IMR-90 (cell line): ENCODE data around the gene ADD2. TPM values are rescaled to one million over a fixed set of nuclear protein-coding genes. Genes with fewer than 3 reads are reported as not detected.

Experiments used
- ATAC-seq: fragments of 200-7000 bp; cut with Tn5 transposase; 2 replicates; pipeline ENCODE4 v1.9.1; 2020; ENCODE audit warnings: low read depth, mild to moderate bottlenecking, moderate library complexity
- BruUV-seq: library from RNA; stranded (reverse); fragments of 400-500 nt; replicated peaks from 2 replicates; lab custom pipeline; 2021; lab: Mats Ljungman, UMichigan
- CTCF ChIA-PET: fragments of 300-600 bp; formaldehyde crosslinking; extraction: SDS; loops from one replicate; lab custom pipeline; 2021; ENCODE audit warnings: antibody characterized with exemption; lab: Yijun Ruan, JAX
- POLR2A ChIA-PET: fragments of 300-600 bp; sonication (Branson Sonifier 250); formaldehyde crosslinking; loops from one replicate; lab custom pipeline; 2022; ENCODE audit warnings: antibody characterized with exemption; ENCODE audit not compliant: unreplicated experiment; lab: Charles Lee
- DNase-seq: peaks from one replicate; pipeline ENCODE4 v3.0.0; 2013
- H2AFZ ChIP-seq: replicated peaks from 2 replicates; pipeline ENCODE3; 2013; ENCODE audit warnings: low read length, mild to moderate bottlenecking; ENCODE audit not compliant: poor library complexity
- H2AK5ac ChIP-seq: 2 replicates; pipeline ENCODE4 v1.6.1; 2013; ENCODE audit warnings: low read depth, low read length, inconsistent platforms
- H2AK9ac ChIP-seq: replicated peaks from 2 replicates; pipeline ENCODE3; 2013; ENCODE audit warnings: mild to moderate bottlenecking, low read depth, low read length, moderate library complexity; ENCODE audit not compliant: poor library complexity
- H2BK120ac ChIP-seq: 2 replicates; pipeline ENCODE4 v1.6.1; 2013; ENCODE audit warnings: low read depth, low read length, inconsistent platforms
- H2BK15ac ChIP-seq: 3 replicates; pipeline ENCODE4 v1.6.1; 2013; ENCODE audit warnings: low read depth, low read length, inconsistent platforms
- H2BK20ac ChIP-seq: 2 replicates; pipeline ENCODE4 v1.6.1; 2013; ENCODE audit warnings: low read depth, mild to moderate bottlenecking, inconsistent platforms, low read length, moderate library complexity
- H2BK5ac ChIP-seq: 2 replicates; pipeline ENCODE4 v1.6.1; 2013; ENCODE audit warnings: mild to moderate bottlenecking, low read depth, low read length, inconsistent platforms; ENCODE audit not compliant: poor library complexity, severe bottlenecking
- H3K14ac ChIP-seq: replicated peaks from 2 replicates; pipeline ENCODE4 v1.6.1; 2013; ENCODE audit warnings: low read depth, low read length, inconsistent platforms
- H3K18ac ChIP-seq: 2 replicates; pipeline ENCODE4 v1.6.1; 2013; ENCODE audit warnings: low read depth, low read length, control low read depth
- H3K23ac ChIP-seq: 2 replicates; pipeline ENCODE4 v1.6.1; 2013; ENCODE audit warnings: low read depth, low read length, inconsistent platforms
- H3K27ac ChIP-seq: 2 replicates; pipeline ENCODE4 v1.5.1; 2013; ENCODE audit warnings: mild to moderate bottlenecking, control low read depth, low read length; ENCODE audit not compliant: insufficient read depth
- H3K27me3 ChIP-seq: 2 replicates; pipeline ENCODE4 v1.6.1; 2013; ENCODE audit warnings: low read length; ENCODE audit not compliant: control insufficient read depth, insufficient read depth
- H3K36me3 ChIP-seq: 2 replicates; pipeline ENCODE4 v1.6.1; 2013; ENCODE audit warnings: low read length, mixed read lengths; ENCODE audit not compliant: control insufficient read depth, insufficient read depth
- H3K4ac ChIP-seq: 2 replicates; pipeline ENCODE4 v1.6.1; 2013; ENCODE audit warnings: low read depth, low read length, inconsistent platforms
- H3K4me1 ChIP-seq: 2 replicates; pipeline ENCODE4 v1.6.1; 2013; ENCODE audit warnings: low read length, mixed read lengths; ENCODE audit not compliant: control insufficient read depth, insufficient read depth
- H3K4me2 ChIP-seq: 2 replicates; pipeline ENCODE4 v1.6.1; 2013; ENCODE audit warnings: low read depth, mild to moderate bottlenecking, control low read depth, low read length, moderate library complexity
- H3K4me3 ChIP-seq: 2 replicates; pipeline ENCODE4 v1.5.1; 2013; ENCODE audit warnings: low read depth, mild to moderate bottlenecking, control low read depth, low read length, moderate library complexity; ENCODE audit not compliant: insufficient read depth
- H3K56ac ChIP-seq: 2 replicates; pipeline ENCODE4 v1.6.1; 2013; ENCODE audit warnings: low read length, inconsistent platforms; ENCODE audit not compliant: insufficient read depth; ENCODE audit errors: extremely low read depth
- H3K79me1 ChIP-seq, 2 experiments: 2 replicates each; pipeline ENCODE4 v1.6.1; 2013; ENCODE audit warnings: low read length in 2 of 2, inconsistent platforms in 1 of 2, low read depth in 1 of 2
- H3K9ac ChIP-seq: 2 replicates; pipeline ENCODE4 v1.6.1; 2013; ENCODE audit warnings: low read depth, low read length, control low read depth
- H3K9me1 ChIP-seq: 2 replicates; pipeline ENCODE4 v1.6.1; 2013; ENCODE audit warnings: low read length, inconsistent platforms; ENCODE audit not compliant: insufficient read depth
- H3K9me3 ChIP-seq: 2 replicates; pipeline ENCODE4 v1.6.1; 2013; ENCODE audit warnings: low read length; ENCODE audit not compliant: control insufficient read depth, insufficient read depth
- H4K20me1 ChIP-seq: 2 replicates; pipeline ENCODE4 v1.6.1; 2013; ENCODE audit warnings: low read length, inconsistent platforms; ENCODE audit not compliant: insufficient read depth
- H4K5ac ChIP-seq: 2 replicates; pipeline ENCODE4 v1.6.1; 2013; ENCODE audit warnings: mild to moderate bottlenecking, low read depth, low read length, control low read depth
- H4K8ac ChIP-seq, 2 experiments: 2 replicates each; pipeline ENCODE4 v1.6.1; 2013; ENCODE audit warnings: low read depth in 2 of 2, low read length in 2 of 2, control low read depth in 1 of 2, inconsistent platforms in 1 of 2
- H4K91ac ChIP-seq: 2 replicates; pipeline ENCODE4 v1.6.1; 2013; ENCODE audit warnings: low read depth, low read length, inconsistent platforms; ENCODE audit not compliant: insufficient read depth
- BHLHE40 ChIP-seq: fragments of 150-350 bp; IDR thresholded peaks from 2 replicates; pipeline ENCODE4 v1.6.1; 2016; ENCODE audit warnings: mild to moderate bottlenecking, low read depth, low read length
- CHD1 ChIP-seq: IDR thresholded peaks from 2 replicates; pipeline ENCODE4 v1.6.1; 2012; ENCODE audit warnings: low read depth, low read length, improper control_type of control experiment
- MAZ ChIP-seq: IDR thresholded peaks from 2 replicates; pipeline ENCODE4 v1.6.1; 2012; ENCODE audit warnings: low read depth, mild to moderate bottlenecking, low read length, improper control_type of control experiment, moderate library complexity, borderline replicate concordance
- MXI1 ChIP-seq: IDR thresholded peaks from 2 replicates; pipeline ENCODE4 v1.6.1; 2012; ENCODE audit warnings: low read depth, mild to moderate bottlenecking, low read length, moderate library complexity, borderline replicate concordance
- POLR2A ChIP-seq: IDR thresholded peaks from 2 replicates; pipeline ENCODE4 v1.6.1; 2012; ENCODE audit warnings: mild to moderate bottlenecking, low read depth, low read length
- WGBS, 2 experiments: methylation state at CpG; one replicate each; pipeline versions ENCODE4 v1.1.5 to v1.1.7; 2013; ENCODE audit warnings: missing lambda C conversion rate in 2 of 2; ENCODE audit not compliant: insufficient read length in 1 of 2; ENCODE audit errors: extremely low coverage in 2 of 2; 5-methylcytosine and 5-hydroxymethylcytosine counted together
- dilution Hi-C: fragments of 300-500 bp; cut with HindIII; formaldehyde crosslinking; loops from one replicate; pipeline ENCODE4 v1.14.3; 2018; ENCODE audit warnings: low sequenced_read_pairs; ENCODE audit not compliant: unreplicated experiment
- in situ Hi-C: fragments of 300-500 bp; cut with MboI; formaldehyde crosslinking; loops from 3 replicates; pipeline ENCODE4 v1.14.3; 2019; ENCODE audit warnings: low sequenced_read_pairs, inconsistent platforms, mixed read lengths
- intact Hi-C: fragments of 100-400 bp; cut with micrococcal nuclease; formaldehyde crosslinking; loops from 2 replicates; pipeline ENCODE4 v1.10.0; 2022
- polyA plus RNA-seq, 3 experiments: library from polyadenylated mRNA; depleted of rRNA; stranded (reverse); fragments of >200 nt; gene quantifications; 2 replicates each; pipeline ENCODE4 v1.2.3, GENCODE V29; 2012; ENCODE audit warnings: low replicate concordance in 1 of 3
- total RNA-seq: library from RNA; depleted of rRNA; stranded (reverse); fragments of >200 nt; gene quantifications from 2 replicates; pipeline ENCODE4 v1.2.3, GENCODE V29; 2012
- TF ChIP-seq, protein P1 (sequence below): fragments of 150-350 bp; IDR thresholded peaks from 2 replicates; pipeline ENCODE4 v1.6.1; 2017; ENCODE audit warnings: mild to moderate bottlenecking, antibody characterized with exemption, low read length, low read depth

Gene ADD2
- total and polyA plus RNA-seq, 2 of the 4 experiments (the other 2 are of a cell fraction) = not detected

DNA sequence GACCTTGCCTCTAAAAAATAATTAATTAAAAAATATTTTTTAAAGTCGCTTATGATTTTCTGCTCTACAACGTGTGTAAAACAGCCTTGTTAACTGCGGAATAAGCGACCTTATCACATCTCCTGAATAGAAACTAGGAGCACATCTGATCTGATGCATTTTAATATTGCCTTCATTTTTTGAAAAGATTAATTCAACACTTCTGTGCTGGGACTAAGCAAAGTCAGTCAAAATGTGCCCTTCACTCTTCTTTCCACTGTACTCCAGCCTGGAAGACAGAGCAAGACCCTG is 39.8 kb upstream of the ADD2 start:
- Histone ChIP-seq H3K36me3 (no peaks in the 10 kb centered on the region), H2BK5ac (no peak overlapping the region), H2AFZ (no peak overlapping the region), H3K4me3 (no peak overlapping the region), H4K91ac (no peak overlapping the region), H2BK20ac (no peak overlapping the region), H2AK9ac (no peak overlapping the region), H3K9me3 (no peaks in the 10 kb centered on the region), H3K27ac (no peak overlapping the region), H4K8ac (no peak overlapping the region), H4K5ac (no peak overlapping the region), H2AK5ac (no peak overlapping the region), H3K56ac (no peak overlapping the region), H4K20me1 (no peaks in the 10 kb centered on the region), H3K14ac (no peak overlapping the region), H2BK15ac (no peak overlapping the region), H3K23ac (no peak overlapping the region), H3K4ac (no peak overlapping the region), H3K18ac (no peak overlapping the region), H3K9ac (no peak overlapping the region), H3K4me1 (no peaks in the 10 kb centered on the region), H3K27me3 (peaks cover 6% of the 10 kb centered on the region; the same call in 1 of the 2 replicates), H3K4me2 (no peak overlapping the region), H2BK120ac (no peak overlapping the region), H3K79me1 (no peaks in the 10 kb centered on the region), H3K9me1 (no peaks in the 10 kb centered on the region)
- ATAC-seq (no peak), DNase-seq (no peak)
- in situ Hi-C loops = no loop called here
- POLR2A ChIA-PET = no interaction called here
- dilution Hi-C loops = no loop called here
- no CpG with 5 or more reads among the region's 4 CpGs for WGBS, 2 experiments
- TF ChIP-seq MXI1 (no peak), MAZ (no peak), CHD1 (no peak), BHLHE40 (no peak), POLR2A (no peak)
- TF ChIP-seq, protein P1, sequence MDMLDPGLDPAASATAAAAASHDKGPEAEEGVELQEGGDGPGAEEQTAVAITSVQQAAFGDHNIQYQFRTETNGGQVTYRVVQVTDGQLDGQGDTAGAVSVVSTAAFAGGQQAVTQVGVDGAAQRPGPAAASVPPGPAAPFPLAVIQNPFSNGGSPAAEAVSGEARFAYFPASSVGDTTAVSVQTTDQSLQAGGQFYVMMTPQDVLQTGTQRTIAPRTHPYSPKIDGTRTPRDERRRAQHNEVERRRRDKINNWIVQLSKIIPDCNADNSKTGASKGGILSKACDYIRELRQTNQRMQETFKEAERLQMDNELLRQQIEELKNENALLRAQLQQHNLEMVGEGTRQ = no peak
- intact Hi-C loops = no loop called here
- CTCF ChIA-PET = no interaction called here
- no TSS peak for BruUV-seq
